Keratinocyte (primary cell): Measurements from ENCODE around the gene TAS2R43. TPM values are rescaled to one million over a fixed set of nuclear protein-coding genes. Genes with fewer than 3 reads are reported as not detected.

Source experiments
- DNase-seq: peaks from one replicate; pipeline ENCODE4 v3.0.0-alpha.2; 2011; ENCODE audit warnings: low read depth, missing footprints, low spot score
- FAIRE-seq: peaks from 2 replicates; lab custom pipeline; 2011; peaks lifted over from hg19 to GRCh38; lab: Jason Lieb, UNC
- H2AFZ ChIP-seq: 2 replicates; pipeline ENCODE4 v1.6.0; 2012; ENCODE audit warnings: low read length, control low read depth, inconsistent platforms; ENCODE audit not compliant: control insufficient read depth
- H3K27ac ChIP-seq: 2 replicates; pipeline ENCODE4 v1.5.1; 2011; ENCODE audit warnings: low read length; ENCODE audit not compliant: control insufficient read depth, insufficient read depth
- H3K27me3 ChIP-seq: 3 replicates; pipeline ENCODE4 v1.6.0; 2011; ENCODE audit warnings: low read length; ENCODE audit not compliant: control insufficient read depth, insufficient read depth; ENCODE audit errors: extremely low read depth
- H3K36me3 ChIP-seq, 2 experiments: 2 replicates in 1 of 2; 3 replicates in 1 of 2; pipeline ENCODE4 v1.5.1; 2011; ENCODE audit warnings: low read length in 2 of 2, mild to moderate bottlenecking in 1 of 2; ENCODE audit not compliant: control insufficient read depth in 2 of 2, insufficient read depth in 2 of 2; ENCODE audit errors: extremely low read depth in 1 of 2
- H3K4me1 ChIP-seq: 3 replicates; pipeline ENCODE4 v1.5.1; 2011; ENCODE audit warnings: low read length; ENCODE audit not compliant: control insufficient read depth, insufficient read depth; ENCODE audit errors: extremely low read depth
- H3K4me2 ChIP-seq: 3 replicates; pipeline ENCODE4 v1.6.0; 2011; ENCODE audit warnings: low read depth, low read length; ENCODE audit not compliant: control insufficient read depth, insufficient read depth; ENCODE audit errors: extremely low read depth
- H3K4me3 ChIP-seq, 3 experiments: fragments of 200-600 bp in 1 of 3; sonication (generic) in 1 of 3; 2 replicates in 2 of 3; 3 replicates in 1 of 3; pipeline ENCODE4 v1.5.1; 2011 to 2016; ENCODE audit warnings: low read length in 3 of 3, mild to moderate bottlenecking in 3 of 3, control low read depth in 2 of 3, inconsistent platforms in 1 of 3, low read depth in 1 of 3, mixed read lengths in 1 of 3, mixed run types in 1 of 3, moderate library complexity in 1 of 3; ENCODE audit not compliant: control insufficient read depth in 2 of 3, insufficient read depth in 2 of 3; ENCODE audit errors: extremely low read depth in 1 of 3
- H3K79me2 ChIP-seq: 2 replicates; pipeline ENCODE4 v1.6.0; 2012; ENCODE audit warnings: low read length; ENCODE audit not compliant: control insufficient read depth, insufficient read depth
- H3K9ac ChIP-seq: 3 replicates; pipeline ENCODE4 v1.6.0; 2011; ENCODE audit warnings: low read length; ENCODE audit not compliant: control insufficient read depth, insufficient read depth; ENCODE audit errors: extremely low read depth
- H3K9me1 ChIP-seq: 3 replicates; pipeline ENCODE4 v1.6.0; 2011; ENCODE audit warnings: low read length; ENCODE audit not compliant: control insufficient read depth, insufficient read depth; ENCODE audit errors: extremely low read depth
- H3K9me3 ChIP-seq: 2 replicates; pipeline ENCODE4 v1.5.1; 2012; ENCODE audit warnings: low read depth, low read length; ENCODE audit not compliant: control insufficient read depth
- H4K20me1 ChIP-seq: 3 replicates; pipeline ENCODE4 v1.6.0; 2011; ENCODE audit warnings: low read length; ENCODE audit not compliant: control insufficient read depth, insufficient read depth; ENCODE audit errors: extremely low read depth
- CTCF ChIP-seq, 3 experiments: IDR thresholded peaks in 1 of 3; conservative IDR thresholded peaks in 1 of 3; optimal IDR thresholded peaks in 1 of 3; 2 replicates in 2 of 3; 3 replicates in 1 of 3; pipeline versions ENCODE3 to v1.5.1; 2011; ENCODE audit warnings: low read length in 3 of 3, mild to moderate bottlenecking in 3 of 3, moderate library complexity in 2 of 3, control low read depth in 1 of 3, inconsistent platforms in 1 of 3; ENCODE audit not compliant: insufficient read depth in 2 of 3; ENCODE audit errors: extremely low read depth in 1 of 3
- EZH2 ChIP-seq: IDR thresholded peaks from one replicate; pipeline ENCODE4 v1.6.1; 2012; ENCODE audit warnings: inconsistent platforms, mild to moderate bottlenecking, low read length, moderate library complexity
- dilution Hi-C: fragments of 300-500 bp; cut with MboI; formaldehyde crosslinking; loops from one replicate; pipeline ENCODE4 v1.7.0; 2020; ENCODE audit warnings: low sequenced_read_pairs; ENCODE audit not compliant: extremely low pct_ligation_motif_present
- polyA plus RNA-seq, 5 experiments: library from polyadenylated mRNA; depleted of rRNA in 3 of 5; stranded (reverse) in 3 of 5; stranded (forward) in 1 of 5; unstranded in 1 of 5; fragments of >200 nt; gene quantifications; 1 replicate in 1 of 5; 2 replicates in 3 of 5; 3 replicates in 1 of 5; pipeline versions ENCODE4 v1.2.1 to v1.2.3, GENCODE V29; 2011 to 2012; ENCODE audit warnings: missing spikeins in 2 of 5, low read depth in 1 of 5, low replicate concordance in 1 of 5

Gene TAS2R43
- polyA plus RNA-seq, 1 donor (not counting 4 experiments of a cell fraction or from before 2014, with no cell fraction given) = 0.34 TPM

GRCh38 chr12:11075642-11076041 is 16.5 kb downstream of the TAS2R43 start:
- Histone ChIP-seq H4K20me1 (no peaks in the 10 kb centered on the region), H3K27me3 (no peaks in the 10 kb centered on the region), H3K9ac (no peak overlapping the region), H3K4me2 (no peak overlapping the region), H3K79me2 (no peaks in the 10 kb centered on the region), H3K36me3 (no peaks in the 10 kb centered on the region), H3K27ac (no peak overlapping the region), H3K9me3 (no peaks in the 10 kb centered on the region), H3K4me3 (no peak overlapping the region), H3K9me1 (no peaks in the 10 kb centered on the region), H3K4me1 (no peaks in the 10 kb centered on the region), H2AFZ (no peak overlapping the region)
- no peak for TF ChIP-seq CTCF (optimal IDR thresholded peaks at IDR 0.05 in 1 of 3, IDR thresholded peaks at IDR 0.05 in 1 of 3, conservative IDR thresholded peaks at IDR 0.05 in 1 of 3; ENCODE audit: extremely low read depth in 1 of 3, insufficient read depth in 2 of 3, low read length in 3 of 3)
- FAIRE-seq = no peak
- no peak for DNase-seq
- dilution Hi-C loops = no loop called here

- dilution Hi-C loops = no loop called here
- FAIRE-seq = no peak
- no peak overlapping the region for H2AFZ ChIP-seq
- no peak for TF ChIP-seq CTCF (optimal IDR thresholded peaks at IDR 0.05 in 1 of 3, IDR thresholded peaks at IDR 0.05 in 1 of 3, conservative IDR thresholded peaks at IDR 0.05 in 1 of 3; ENCODE audit: extremely low read depth in 1 of 3, insufficient read depth in 2 of 3, low read length in 3 of 3)
- TF ChIP-seq EZH2 = no peak
- H3K36me3 ChIP-seq = no peaks in the 10 kb centered on the region
- no peaks in the 10 kb centered on the region for H3K9me1 ChIP-seq
- H4K20me1 ChIP-seq = no peaks in the 10 kb centered on the region
- H3K9me3 ChIP-seq = no peaks in the 10 kb centered on the region
- H3K9ac ChIP-seq = no peak overlapping the region
- no peaks in the 10 kb centered on the region for H3K4me1 ChIP-seq
- H3K79me2 ChIP-seq = no peaks in the 10 kb centered on the region
- H3K27ac ChIP-seq = no peak overlapping the region
- no peak for DNase-seq
- H3K4me2 ChIP-seq = no peak overlapping the region
- no peak overlapping the region for H3K4me3 ChIP-seq
- no peaks in the 10 kb centered on the region for H3K27me3 ChIP-seq
Measured at GRCh38 chr12:11071414-11071813, 20.7 kb downstream of the TAS2R43 start.
